Mesenchymal stem cell (in vitro differentiated cells and primary cell): ENCODE measurements around the gene AOPEP.

ENCODE experiments used
- DNase-seq: peaks from one replicate; pipeline ENCODE4 v3.0.0-alpha.2; 2013
- H2AFZ ChIP-seq: one replicate; pipeline ENCODE4 v1.6.1; 2013; ENCODE audit warnings: low read depth, mild to moderate bottlenecking, control low read depth, inconsistent platforms, low read length, moderate library complexity
- H2AK5ac ChIP-seq: 2 replicates; pipeline ENCODE4 v1.6.1; 2013; ENCODE audit warnings: low read length, moderate library complexity, mild to moderate bottlenecking, inconsistent platforms; ENCODE audit not compliant: severe bottlenecking
- H2BK120ac ChIP-seq: one replicate; pipeline ENCODE4 v1.6.1; 2013; ENCODE audit warnings: low read depth, mild to moderate bottlenecking, inconsistent platforms, low read length, moderate library complexity
- H2BK12ac ChIP-seq, 2 experiments: one replicate each; pipeline ENCODE4 v1.6.1; 2013; ENCODE audit warnings: inconsistent platforms in 2 of 2, low read length in 2 of 2, mild to moderate bottlenecking in 2 of 2, moderate library complexity in 2 of 2, control low read depth in 1 of 2
- H2BK15ac ChIP-seq: one replicate; pipeline ENCODE4 v1.6.1; 2013; ENCODE audit warnings: mild to moderate bottlenecking, low read depth, inconsistent platforms; ENCODE audit not compliant: poor library complexity, severe bottlenecking
- H2BK5ac ChIP-seq: 2 replicates; pipeline ENCODE4 v1.6.1; 2013; ENCODE audit warnings: low read depth, mild to moderate bottlenecking, low read length, control low read depth, inconsistent platforms; ENCODE audit not compliant: poor library complexity, severe bottlenecking
- H3K14ac ChIP-seq, 2 experiments: one replicate each; pipeline ENCODE4 v1.6.1; 2013; ENCODE audit warnings: inconsistent platforms in 2 of 2, low read length in 2 of 2, control low read depth in 1 of 2, mild to moderate bottlenecking in 1 of 2, moderate library complexity in 1 of 2
- H3K18ac ChIP-seq, 2 experiments: one replicate each; pipeline ENCODE4 v1.6.1; 2013; ENCODE audit warnings: inconsistent platforms in 2 of 2, low read length in 2 of 2, control low read depth in 1 of 2, low read depth in 1 of 2, mild to moderate bottlenecking in 1 of 2
- H3K23ac ChIP-seq, 2 experiments: one replicate each; pipeline ENCODE4 v1.6.1; 2013; ENCODE audit warnings: inconsistent platforms in 2 of 2, low read length in 2 of 2, mild to moderate bottlenecking in 2 of 2, moderate library complexity in 2 of 2, control low read depth in 1 of 2
- H3K27ac ChIP-seq: 2 replicates; pipeline ENCODE4 v1.5.1; 2013; ENCODE audit warnings: mild to moderate bottlenecking, moderate library complexity, low read length, control low read depth, inconsistent platforms; ENCODE audit not compliant: poor library complexity, severe bottlenecking
- H3K27me3 ChIP-seq, 2 experiments: 2 replicates each; pipeline versions ENCODE4 v1.6.1 to v1.7.0; 2013; ENCODE audit warnings: low read length in 2 of 2, mild to moderate bottlenecking in 2 of 2, moderate library complexity in 2 of 2, control low read depth in 1 of 2, inconsistent platforms in 1 of 2; ENCODE audit not compliant: control insufficient read depth in 1 of 2, insufficient read depth in 1 of 2
- H3K36me3 ChIP-seq, 2 experiments: 2 replicates each; pipeline versions ENCODE4 v1.6.1 to v1.7.0; 2013; ENCODE audit warnings: low read length in 2 of 2, control low read depth in 1 of 2, inconsistent platforms in 1 of 2, low read depth in 1 of 2, mild to moderate bottlenecking in 1 of 2; ENCODE audit not compliant: insufficient read depth in 2 of 2, control insufficient read depth in 1 of 2
- H3K4ac ChIP-seq, 2 experiments: one replicate each; pipeline ENCODE4 v1.6.1; 2013; ENCODE audit warnings: inconsistent platforms in 2 of 2, low read length in 2 of 2, mild to moderate bottlenecking in 2 of 2, moderate library complexity in 2 of 2, control low read depth in 1 of 2, low read depth in 1 of 2
- H3K4me1 ChIP-seq: 2 replicates; pipeline ENCODE4 v1.6.1; 2013; ENCODE audit warnings: low read depth, low read length, control low read depth; ENCODE audit not compliant: control insufficient read depth, insufficient read depth
- H3K4me2 ChIP-seq: 2 replicates; pipeline ENCODE4 v1.6.1; 2013; ENCODE audit warnings: low read length, mild to moderate bottlenecking, inconsistent platforms; ENCODE audit not compliant: poor library complexity, severe bottlenecking
- H3K4me3 ChIP-seq, 2 experiments: 2 replicates each; pipeline versions ENCODE4 v1.5.1 to v1.7.0; 2013; ENCODE audit warnings: low read length in 2 of 2, mild to moderate bottlenecking in 2 of 2, control low read depth in 1 of 2, low read depth in 1 of 2; ENCODE audit not compliant: insufficient read depth in 1 of 2
- H3K79me1 ChIP-seq: replicated peaks from 2 replicates; pipeline ENCODE4 v1.6.1; 2013; ENCODE audit warnings: mild to moderate bottlenecking, control low read depth, low read length, inconsistent platforms; ENCODE audit not compliant: poor library complexity, severe bottlenecking
- H3K9ac ChIP-seq: 2 replicates; pipeline ENCODE4 v1.7.0; 2013; ENCODE audit warnings: mild to moderate bottlenecking, low read length, moderate library complexity
- H3K9me3 ChIP-seq: 2 replicates; pipeline ENCODE4 v1.7.0; 2013; ENCODE audit warnings: mild to moderate bottlenecking, low read length; ENCODE audit not compliant: control insufficient read depth
- H4K8ac ChIP-seq: one replicate; pipeline ENCODE4 v1.6.1; 2013; ENCODE audit warnings: inconsistent platforms, mild to moderate bottlenecking, low read length, moderate library complexity
- H4K91ac ChIP-seq: one replicate; pipeline ENCODE4 v1.6.1; 2013; ENCODE audit warnings: mild to moderate bottlenecking, low read length, inconsistent platforms
- WGBS: methylation state at CpG from one replicate; pipeline ENCODE4 v1.1.7; 2013; ENCODE audit warnings: mixed read lengths; 5-methylcytosine and 5-hydroxymethylcytosine counted together

The AOPEP gene

DNA sequence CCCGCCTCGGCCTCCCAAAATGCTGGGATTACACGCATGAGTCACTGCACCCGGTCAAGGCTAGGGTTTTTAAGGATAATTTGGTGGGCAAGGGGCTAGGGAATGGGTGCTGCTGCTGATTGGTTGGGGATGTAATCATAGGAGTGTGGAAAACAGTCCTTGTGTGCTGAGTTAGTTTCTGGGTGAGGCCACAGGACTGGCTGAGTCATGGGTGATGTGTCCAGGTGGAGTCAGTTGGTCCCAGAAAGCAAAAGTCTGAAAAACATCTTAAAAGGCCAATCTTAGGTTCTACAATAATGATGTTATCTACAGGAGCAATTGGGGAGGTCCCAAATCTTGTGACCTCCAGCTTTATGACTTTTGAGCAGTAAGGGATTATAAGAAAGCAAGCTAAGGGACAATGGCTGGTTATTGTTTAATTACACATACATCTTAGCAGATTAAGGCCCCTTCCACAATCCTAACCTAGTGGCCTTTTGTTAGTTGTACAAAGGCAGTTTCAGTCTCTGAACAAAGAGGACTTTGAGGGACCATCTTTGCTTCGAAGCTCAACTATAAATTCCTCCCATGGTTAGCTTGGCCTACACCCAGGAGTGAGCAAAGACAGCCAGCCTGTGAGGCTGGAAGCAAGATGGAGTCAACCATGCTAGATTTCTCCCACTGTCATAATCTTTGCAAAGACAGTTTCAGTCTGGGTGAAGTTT, 5.5 kb upstream of the AOPEP start:
- Histone ChIP-seq H3K27me3 (no peaks in the 10 kb centered on the region), H2BK12ac (no peak overlapping the region), H3K9ac (no peak overlapping the region), H3K9me3 (no peaks in the 10 kb centered on the region), H3K4me1 (no peaks in the 10 kb centered on the region), H3K27ac (no peak overlapping the region), H3K4ac (no peak overlapping the region), H2AK5ac (no peak overlapping the region), H4K8ac (no peak overlapping the region), H2BK15ac (no peak overlapping the region), H3K14ac (no peak overlapping the region), H3K23ac (no peak overlapping the region), H3K79me1 (no peaks in the 10 kb centered on the region), H2AFZ (no peak overlapping the region), H4K91ac (no peak overlapping the region), H3K4me2 (no peak overlapping the region), H3K18ac (no peak overlapping the region), H3K4me3 (no peak overlapping the region), H2BK5ac (no peak overlapping the region), H2BK120ac (no peak overlapping the region), H3K36me3 (no peaks in the 10 kb centered on the region)
- WGBS: 86% methylated on average over 5 of the region's 5 CpGs
- DNase-seq: no peak

DNA sequence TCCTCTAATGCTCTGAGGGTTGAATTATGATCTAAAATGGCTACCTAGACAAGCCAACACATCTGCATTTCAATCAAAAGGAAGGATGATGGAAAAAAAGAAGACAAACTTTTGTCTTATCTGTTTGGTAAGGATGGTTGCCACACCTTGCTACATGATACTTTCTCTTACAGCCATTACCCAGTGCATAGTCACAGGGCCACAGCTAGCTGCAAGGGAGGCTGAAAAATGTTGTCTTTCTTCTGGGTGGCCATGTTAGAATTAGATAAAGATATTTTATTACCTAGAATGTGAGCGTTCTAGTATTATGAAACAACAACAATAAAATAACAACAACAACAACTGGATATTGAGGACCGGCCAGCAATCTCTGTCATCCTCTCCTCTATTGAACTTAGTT, 4.7 kb upstream of the AOPEP start:
- H4K8ac ChIP-seq: no peak overlapping the region
- H3K4ac ChIP-seq: no peak overlapping the region
- H2BK12ac ChIP-seq: no peak overlapping the region
- H3K9me3 ChIP-seq: no peaks in the 10 kb centered on the region
- H3K4me3 ChIP-seq: no peak overlapping the region
- H3K27me3 ChIP-seq: no peaks in the 10 kb centered on the region
- H3K4me1 ChIP-seq: peaks cover 2% of the 10 kb centered on the region
- H3K18ac ChIP-seq: no peak overlapping the region
- H3K4me2 ChIP-seq: no peak overlapping the region
- no peak overlapping the region for H3K27ac ChIP-seq
- no peak overlapping the region for H2BK15ac ChIP-seq
- no peaks in the 10 kb centered on the region for H3K36me3 ChIP-seq
- H3K14ac ChIP-seq: no peak overlapping the region
- peaks cover 2% of the 10 kb centered on the region for H3K79me1 ChIP-seq
- H4K91ac ChIP-seq: no peak overlapping the region
- H2BK5ac ChIP-seq: no peak overlapping the region
- no peak for DNase-seq
- no peak overlapping the region for H2AFZ ChIP-seq
- no peak overlapping the region for H3K23ac ChIP-seq
- H2AK5ac ChIP-seq: no peak overlapping the region
- no CpG with 5 or more reads among the region's 2 CpGs for WGBS
- H3K9ac ChIP-seq: no peak overlapping the region
- H2BK120ac ChIP-seq: no peak overlapping the region

DNA sequence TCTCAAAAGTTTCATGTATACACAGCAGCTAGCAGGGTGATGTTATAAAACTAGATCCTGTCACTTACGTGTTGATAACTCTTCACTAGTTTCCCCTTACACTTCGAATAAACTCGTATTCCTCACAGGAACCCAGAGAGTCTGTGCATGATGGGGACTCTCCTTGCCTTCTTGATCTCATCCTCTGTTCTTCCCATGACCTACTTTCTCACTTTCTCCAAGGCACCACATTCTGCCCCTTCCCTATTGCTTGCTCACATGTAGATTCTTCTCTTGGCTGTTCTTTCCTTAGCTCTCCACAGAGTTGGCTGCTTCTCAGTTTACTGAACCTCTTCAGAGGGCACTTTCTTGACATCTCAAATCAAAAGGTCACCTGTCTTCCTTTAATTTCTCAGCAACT, 1.2 kb upstream of the AOPEP start:
- Histone ChIP-seq H3K79me1 (peaks cover 18% of the 10 kb centered on the region), H3K27ac (no peak overlapping the region), H2BK15ac (no peak overlapping the region), H3K18ac (no peak overlapping the region), H2BK12ac (no peak overlapping the region), H4K91ac (no peak overlapping the region), H3K9me3 (no peaks in the 10 kb centered on the region), H3K4me3 (no peak overlapping the region), H3K4me2 (no peak overlapping the region), H3K4ac (no peak overlapping the region), H3K9ac (no peak overlapping the region), H3K14ac (no peak overlapping the region), H2BK120ac (no peak overlapping the region), H4K8ac (no peak overlapping the region), H2AFZ (no peak overlapping the region), H3K27me3 (no peaks in the 10 kb centered on the region), H3K4me1 (peaks cover 4% of the 10 kb centered on the region), H2BK5ac (no peak overlapping the region), H2AK5ac (no peak overlapping the region), H3K23ac (no peak overlapping the region), H3K36me3 (no peaks in the 10 kb centered on the region)
- no peak for DNase-seq
- 94% methylated on average over 3 of the region's 3 CpGs for WGBS

DNA sequence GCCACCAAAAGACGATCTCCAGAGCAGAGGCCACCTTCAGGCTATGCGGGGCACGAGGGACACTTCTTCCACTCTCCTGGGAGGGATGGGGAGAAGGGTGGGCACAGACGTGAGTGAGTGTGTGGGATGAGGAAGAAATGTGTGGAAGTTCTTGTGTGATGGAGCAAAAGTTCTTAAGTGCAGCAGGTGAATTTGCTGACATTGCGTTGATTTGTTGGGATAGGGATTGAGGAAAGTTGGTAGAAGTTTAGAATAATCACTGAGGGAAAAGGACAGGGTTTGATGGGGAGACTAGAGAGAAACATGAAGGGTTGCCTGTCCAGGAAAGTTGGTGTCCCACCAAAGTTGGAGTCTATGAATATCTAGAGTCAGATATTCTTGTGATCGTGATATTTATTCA, 2.2 kb downstream of the AOPEP start:
- Histone ChIP-seq H2BK5ac (no peak overlapping the region), H3K27ac (no peak overlapping the region), H2BK15ac (no peak overlapping the region), H2AFZ (no peak overlapping the region), H4K91ac (peak overlapping the region; percentile 78), H3K27me3 (no peaks in the 10 kb centered on the region), H3K79me1 (peaks cover 22% of the 10 kb centered on the region), H2AK5ac (no peak overlapping the region), H3K36me3 (peaks cover 0 to 2% of the 10 kb centered on the region in 2 experiments), H2BK12ac (no peak overlapping the region), H3K4me3 (no peak overlapping the region), H3K4me1 (peaks cover 4% of the 10 kb centered on the region), H3K14ac (no peak overlapping the region), H3K4me2 (no peak overlapping the region), H3K4ac (no peak overlapping the region), H3K9ac (no peak overlapping the region), H3K9me3 (no peaks in the 10 kb centered on the region), H3K23ac (peak overlapping the region in 1 of 2 experiments; percentile 59), H4K8ac (no peak overlapping the region), H3K18ac (no peak overlapping the region), H2BK120ac (no peak overlapping the region)
- DNase-seq: no peak
- 70% methylated on average over 6 of the region's 6 CpGs for WGBS
